Astrocyte of the cerebellum (primary cell): Measurements from ENCODE around the gene PRKN.

Experiments
- DNase-seq: peaks from one replicate; pipeline ENCODE4 v3.0.0-alpha.2; 2011; ENCODE audit warnings: low read depth
- H3K4me3 ChIP-seq: 2 replicates; pipeline ENCODE4 v1.5.1; 2011; ENCODE audit warnings: mild to moderate bottlenecking, low read depth, low read length, moderate library complexity
- in situ Hi-C: cut with HindIII; loops from 2 replicates; pipeline ENCODE4 v1.10.0; 2017; ENCODE audit warnings: low sequenced_read_pairs
- TF ChIP-seq, protein P1 (sequence below): IDR thresholded peaks from 2 replicates; pipeline ENCODE4 v1.5.1; 2012; ENCODE audit warnings: low read length, low read depth, moderate library complexity, mild to moderate bottlenecking; ENCODE audit errors: missing control alignments

PRKN gene

DNA sequence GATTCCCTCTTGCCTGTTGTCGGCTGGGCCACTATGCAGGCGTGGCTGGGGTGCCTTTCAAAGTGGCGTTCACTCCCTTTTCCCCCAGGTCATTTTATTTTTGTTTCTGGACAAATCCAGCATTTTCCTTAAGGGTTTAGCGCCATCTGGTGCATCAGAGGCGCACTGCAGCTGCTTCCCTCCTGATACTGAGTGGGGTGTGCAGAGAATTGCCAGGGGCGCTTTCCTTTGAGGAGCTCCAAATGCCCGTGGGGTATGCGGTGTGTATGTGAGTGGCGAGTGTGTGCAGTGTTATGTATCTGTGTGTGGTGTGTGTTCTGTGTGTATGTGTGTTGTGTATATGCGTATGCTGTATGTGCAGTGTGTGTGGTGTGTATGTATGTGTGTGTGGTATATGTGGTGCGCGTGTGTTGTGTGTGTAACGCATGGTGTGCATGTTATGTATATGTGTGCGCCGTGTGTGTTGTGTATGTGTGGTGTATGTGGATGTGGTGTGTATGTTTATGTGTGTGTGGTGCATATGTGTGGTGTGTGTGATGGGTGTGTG is 1353.6 kb downstream of the PRKN start:
- no peak overlapping the region for H3K4me3 ChIP-seq
- DNase-seq: peak; percentile 51
- TF ChIP-seq, protein P1, sequence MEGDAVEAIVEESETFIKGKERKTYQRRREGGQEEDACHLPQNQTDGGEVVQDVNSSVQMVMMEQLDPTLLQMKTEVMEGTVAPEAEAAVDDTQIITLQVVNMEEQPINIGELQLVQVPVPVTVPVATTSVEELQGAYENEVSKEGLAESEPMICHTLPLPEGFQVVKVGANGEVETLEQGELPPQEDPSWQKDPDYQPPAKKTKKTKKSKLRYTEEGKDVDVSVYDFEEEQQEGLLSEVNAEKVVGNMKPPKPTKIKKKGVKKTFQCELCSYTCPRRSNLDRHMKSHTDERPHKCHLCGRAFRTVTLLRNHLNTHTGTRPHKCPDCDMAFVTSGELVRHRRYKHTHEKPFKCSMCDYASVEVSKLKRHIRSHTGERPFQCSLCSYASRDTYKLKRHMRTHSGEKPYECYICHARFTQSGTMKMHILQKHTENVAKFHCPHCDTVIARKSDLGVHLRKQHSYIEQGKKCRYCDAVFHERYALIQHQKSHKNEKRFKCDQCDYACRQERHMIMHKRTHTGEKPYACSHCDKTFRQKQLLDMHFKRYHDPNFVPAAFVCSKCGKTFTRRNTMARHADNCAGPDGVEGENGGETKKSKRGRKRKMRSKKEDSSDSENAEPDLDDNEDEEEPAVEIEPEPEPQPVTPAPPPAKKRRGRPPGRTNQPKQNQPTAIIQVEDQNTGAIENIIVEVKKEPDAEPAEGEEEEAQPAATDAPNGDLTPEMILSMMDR: peak; percentile 95
- in situ Hi-C loops: no loop called here

DNA sequence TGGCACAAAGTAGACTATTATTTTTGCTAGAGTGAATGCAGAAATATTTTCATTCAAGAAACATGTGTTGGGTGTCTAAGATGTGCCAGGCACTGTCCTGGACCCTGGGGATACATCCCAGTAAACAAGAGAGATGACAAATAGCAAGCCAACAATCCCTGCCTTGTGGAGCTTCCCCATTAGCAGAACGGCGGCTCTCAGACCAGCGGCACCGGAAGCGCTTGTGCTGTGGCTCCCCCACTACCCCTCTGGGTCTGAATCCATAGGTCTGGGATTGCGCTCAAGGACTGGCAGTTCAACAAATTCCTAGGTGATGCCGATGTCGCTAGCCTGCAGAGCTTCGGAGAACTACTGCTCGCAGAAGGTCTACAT is 1355.2 kb downstream of the PRKN start:
- TF ChIP-seq, protein P1: no peak
- H3K4me3 ChIP-seq: no peak overlapping the region
- DNase-seq: no peak
- in situ Hi-C loops: no loop called here

DNA sequence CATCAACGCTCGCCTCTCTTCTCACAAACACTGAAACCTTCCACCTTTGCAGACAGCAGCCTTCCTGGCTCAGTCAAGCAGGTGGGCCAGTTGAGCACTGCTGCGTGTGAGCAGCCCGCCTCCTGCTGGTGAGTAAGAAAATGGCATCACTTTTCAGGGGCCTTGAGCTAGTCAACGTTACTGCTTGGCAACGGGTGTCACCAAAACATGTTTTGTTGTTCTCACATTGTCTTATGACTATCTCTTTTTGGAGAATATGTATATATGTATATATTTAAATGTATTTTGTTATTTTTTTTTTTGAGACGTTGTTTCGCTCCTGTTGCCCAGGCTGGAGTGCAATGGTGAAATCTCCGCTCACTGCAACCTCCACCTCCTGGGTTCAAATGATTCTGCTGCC is 1356.7 kb downstream of the PRKN start:
- TF ChIP-seq, protein P1: peak; percentile 96
- in situ Hi-C loops: no loop called here
- DNase-seq: peak; percentile 61
- H3K4me3 ChIP-seq: no peak overlapping the region

DNA sequence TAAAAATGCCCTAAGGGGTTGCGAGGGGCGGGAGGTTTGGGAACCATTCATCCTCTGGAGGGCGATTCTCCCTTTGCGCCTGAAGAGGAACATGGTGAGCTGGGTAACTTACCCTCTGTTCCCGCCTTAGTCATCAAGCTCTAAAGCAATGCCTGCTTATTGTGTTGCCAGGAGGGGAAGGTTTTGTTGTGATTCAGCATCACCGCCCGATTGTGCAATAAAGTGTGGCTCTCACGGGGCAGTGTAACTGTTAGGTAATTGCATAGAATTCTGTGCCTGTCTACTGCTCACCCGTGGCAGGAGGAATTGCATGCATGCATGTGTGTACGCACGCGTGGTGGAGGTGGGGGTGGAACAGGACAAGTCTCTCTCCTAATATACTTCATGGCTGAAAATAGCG is 1358.2 kb downstream of the PRKN start:
- in situ Hi-C loops: no loop called here
- TF ChIP-seq, protein P1: no peak
- H3K4me3 ChIP-seq: no peak overlapping the region
- peak; percentile 58 for DNase-seq

DNA sequence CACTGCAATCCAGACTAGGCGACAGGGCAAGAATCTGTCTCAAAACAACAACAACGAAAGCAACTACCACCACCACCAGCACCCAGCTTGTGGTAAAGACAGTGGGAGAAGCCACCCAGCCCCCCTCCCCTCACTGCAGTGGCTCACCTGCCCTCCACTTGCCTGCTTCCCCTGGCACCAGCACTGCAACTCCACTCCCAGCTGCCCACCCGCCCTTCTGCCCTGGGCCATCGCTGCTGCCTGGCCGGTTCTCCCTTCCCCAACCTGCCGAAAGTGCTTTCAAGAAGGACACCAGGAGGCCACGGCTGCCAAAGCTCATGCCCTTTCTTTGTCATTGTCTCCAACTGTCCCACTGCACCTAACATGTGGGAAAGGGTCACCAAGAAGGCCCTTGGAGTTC is 1359.1 kb downstream of the PRKN start:
- no peak for DNase-seq
- TF ChIP-seq, protein P1: no peak
- H3K4me3 ChIP-seq: no peak overlapping the region
- in situ Hi-C loops: no loop called here

DNA sequence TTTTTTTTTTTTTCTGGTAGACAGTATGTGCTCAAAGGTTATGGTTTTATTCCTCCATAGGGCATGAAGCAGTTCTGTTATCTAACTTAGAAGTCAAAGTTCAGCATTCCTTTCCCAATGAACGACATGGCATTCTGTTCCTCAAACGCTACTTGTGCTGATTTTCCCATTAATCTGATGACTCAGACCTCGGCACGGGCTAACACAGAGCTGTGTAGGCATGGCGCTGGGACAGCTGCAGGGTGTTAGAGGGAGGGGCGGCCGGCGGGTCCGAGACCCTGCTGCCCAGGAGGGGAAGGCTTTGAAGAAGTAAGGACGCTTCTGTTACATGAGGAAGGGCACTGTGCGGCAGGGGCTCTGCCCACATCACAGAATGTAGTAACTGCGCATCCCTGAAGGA is 1360.1 kb downstream of the PRKN start:
- in situ Hi-C loops: no loop called here
- H3K4me3 ChIP-seq: no peak overlapping the region
- no peak for DNase-seq
- TF ChIP-seq, protein P1: no peak
